Measurements from ENCODE around the gene CCT7. TPM values are rescaled to one million over a fixed set of nuclear protein-coding genes. Genes with fewer than 3 reads are reported as not detected.
A peak's percentile ranks its signal among the peaks of the same experiment; 100 is the strongest.
"Not testable (repeated sequence)": the region's sequence is repeated elsewhere in the genome, so short reads cannot be mapped to it uniquely, and the experiment has no call there.

CCT7 gene
- total RNA-seq, result 100 to 1,000 TPM; 187 to 188 TPM
- polyA plus RNA-seq, result 100 to 1,000 TPM; 239 to 400 TPM

DNA sequence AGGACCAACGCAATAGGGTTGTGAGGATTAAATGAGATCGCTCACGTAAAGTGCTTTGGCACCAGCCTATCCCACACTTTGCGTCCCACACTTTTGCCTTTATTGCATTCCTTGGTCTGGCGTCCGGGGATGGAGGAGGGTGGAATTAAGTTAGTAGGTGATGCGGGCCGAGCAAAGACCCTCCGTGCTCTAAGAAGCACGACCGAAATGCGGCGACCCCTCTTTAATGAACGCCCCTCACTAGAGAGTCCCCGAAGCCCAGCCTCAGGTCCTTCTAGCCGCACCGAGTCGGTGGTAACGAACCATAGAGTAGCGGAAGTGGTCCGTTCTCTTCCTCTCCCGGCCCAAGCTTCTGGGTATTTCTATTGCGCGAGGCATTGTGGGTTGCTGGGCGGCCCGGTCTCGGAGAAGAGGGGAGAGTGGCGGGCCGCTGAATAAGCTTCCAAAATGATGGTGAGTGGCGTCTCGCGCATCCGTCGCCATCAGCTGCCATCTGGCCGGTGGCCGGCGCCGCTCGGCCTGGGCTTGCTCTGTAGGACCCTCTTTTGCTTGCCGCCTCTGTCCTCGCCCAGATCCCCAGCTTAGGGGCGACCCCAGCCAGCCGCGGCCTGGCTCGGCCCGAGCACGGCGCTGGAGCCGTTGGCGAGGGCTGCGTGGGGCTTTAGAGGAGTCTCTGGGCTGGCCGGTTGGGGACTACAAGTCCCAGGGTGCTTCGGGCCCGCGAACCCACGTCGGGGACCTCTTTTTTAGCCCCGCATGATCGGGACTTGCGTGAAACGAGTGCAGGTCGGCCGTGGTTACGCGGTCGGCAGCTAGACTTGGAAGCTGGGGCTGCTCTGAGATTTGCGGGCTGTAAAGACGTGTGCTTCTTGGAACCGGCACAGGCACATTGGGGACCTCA, at the start of gene CCT7:
Gene CCT7, plus strand, starts transcription at position 377 of the 901 bp plus-strand sequence. Its CDS starts 71 bp downstream, at position 448.
- Mint-ChIP-seq H3K27me3 (no peaks in the 10 kb centered on the region), H3K4me3 (peak within 1 kb of the TSS; percentile 91 to 99 (median 98))

DNA sequence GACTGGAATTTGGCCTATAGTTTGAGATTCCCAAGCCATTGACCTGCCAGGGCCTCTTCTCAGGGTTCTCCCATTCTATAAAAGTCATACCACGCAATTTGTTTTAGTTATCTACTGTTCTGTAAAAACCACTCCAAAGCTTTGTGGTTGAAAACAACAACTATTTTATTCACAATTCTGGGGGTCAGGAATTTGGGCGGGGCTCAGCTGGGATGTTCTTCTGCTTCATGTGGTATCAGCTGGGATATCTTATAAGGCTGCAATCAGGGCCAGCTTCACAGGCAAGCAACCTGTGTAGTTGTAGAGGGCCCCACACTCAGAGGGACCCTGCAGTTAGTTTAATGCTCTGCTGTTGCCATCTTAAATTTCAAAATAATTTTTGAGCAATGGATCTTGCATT, 48.1 kb upstream of the CCT7 start:
- no peak for DNase-seq
- Mint-ChIP-seq H3K27ac (no peak overlapping the region), H3K27me3 (peaks cover 4 to 10% of the 10 kb centered on the region in 2 donors), H3K4me3 (no peak overlapping the region), H3K9me3 (peaks cover 0 to 9% (median 6%) of the 10 kb centered on the region in 8 donors), H3K4me1 (no peaks in the 10 kb centered on the region), H3K36me3 (no peaks in the 10 kb centered on the region)
- ChIA-PET POLR2A (ENCODE audit: partially characterized antibody) (no interaction called here), CTCF (ENCODE audit: partially characterized antibody) (interaction anchor here (0.8 to 3.4 kb wide), 3 partner anchors 8 to 27 kb away, joined by 3 to 28 read pairs (median 4); no protein-coding TSS in a partner anchor)
- no peak overlapping the region for H3K27ac ChIP-seq (ENCODE audit: low read depth, low read length)
- no peaks in the 10 kb centered on the region for H3K9me3 ChIP-seq (ENCODE audit: control insufficient read depth in 1 of 2, low read length in 2 of 2)
- no peaks in the 10 kb centered on the region for H3K4me1 ChIP-seq (ENCODE audit: insufficient read depth, low read length)
- no peaks in the 10 kb centered on the region for H3K27me3 ChIP-seq (ENCODE audit: insufficient read depth, low read length)
- intact Hi-C loops (cut with micrococcal nuclease), result no loop called here
- H3K36me3 ChIP-seq (ENCODE audit: insufficient read depth, low read length), result no peaks in the 10 kb centered on the region
- no peak overlapping the region for H3K4me3 ChIP-seq (ENCODE audit: low read length in 2 of 2)

More for the DNA sequence above, at the start of gene CCT7:
- H3K27ac ChIP-seq (ENCODE audit: low read depth, low read length), result peak within 1 kb of the TSS; percentile 91
- intact Hi-C loops (cut with micrococcal nuclease), result loop anchor here (1.0 to 10.0 kb wide), 9 partner anchors 20 to 1221 kb away; partner anchors contain the start of genes ALMS1, FBXO41, INO80B and SFXN5
- H3K4me3 ChIP-seq (ENCODE audit: low read length in 2 of 2), result peak within 1 kb of the TSS; percentile 86 to 99
- ChIA-PET POLR2A (ENCODE audit: partially characterized antibody) (interaction anchor here (0.6 to 4.9 kb wide), 25 partner anchors 9 to 1606 kb away, joined by 3 to 51 read pairs (median 10); partner anchors contain the start of genes ALMS1, EGR4, FBXO41 and SFXN5), CTCF (ENCODE audit: partially characterized antibody) (interaction anchor here (0.8 to 8.4 kb wide), 8 partner anchors 9 to 888 kb away, joined by 3 to 77 read pairs (median 6); partner anchors contain the start of genes ALMS1 and SMYD5)
- peaks cover 4% of the 10 kb centered on the region for H3K36me3 ChIP-seq (ENCODE audit: insufficient read depth, low read length)
- DNase-seq, result peak; percentile 89 to 93 (median 90)
- Mint-ChIP-seq H3K27ac (peak within 1 kb of the TSS; percentile 83 to 97 (median 91)), H3K36me3 (peaks cover under 1 to 41% of the 10 kb centered on the region in 2 donors), H3K4me1 (peaks cover 27 to 64% (median 39%) of the 10 kb centered on the region in 4 donors), H3K9me3 (no peaks in the 10 kb centered on the region)
- H3K9me3 ChIP-seq (ENCODE audit: control insufficient read depth in 1 of 2, low read length in 2 of 2), result no peaks in the 10 kb centered on the region
- peaks cover 38% of the 10 kb centered on the region for H3K4me1 ChIP-seq (ENCODE audit: insufficient read depth, low read length)
- no peaks in the 10 kb centered on the region for H3K27me3 ChIP-seq (ENCODE audit: insufficient read depth, low read length)

DNA sequence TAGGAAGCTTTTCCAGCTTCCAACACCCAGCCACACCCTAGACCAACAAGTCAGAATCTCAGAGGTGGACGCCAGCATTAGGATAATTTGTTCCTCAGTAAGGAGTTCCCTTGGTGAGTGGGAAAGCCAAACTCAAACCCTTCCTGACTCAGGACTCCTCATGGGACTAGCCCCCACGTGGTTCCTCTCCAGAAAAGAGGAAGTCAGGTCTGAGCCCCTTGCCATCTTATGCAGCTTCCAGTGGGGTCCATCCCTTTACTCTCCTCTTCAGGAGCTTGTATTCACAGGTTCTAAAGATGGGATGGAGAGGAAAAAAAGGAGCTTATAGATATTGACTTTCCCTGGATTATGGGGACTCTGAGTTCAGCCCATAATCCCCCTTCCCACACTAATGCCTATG, 46.6 kb upstream of the CCT7 start:
- Mint-ChIP-seq H3K4me3 (no peak overlapping the region), H3K4me1 (no peaks in the 10 kb centered on the region), H3K9me3 (peaks cover 0 to 9% (median 6%) of the 10 kb centered on the region in 8 donors), H3K27me3 (peaks cover 4 to 10% of the 10 kb centered on the region in 2 donors), H3K27ac (no peak overlapping the region), H3K36me3 (no peaks in the 10 kb centered on the region)
- no peaks in the 10 kb centered on the region for H3K9me3 ChIP-seq (ENCODE audit: control insufficient read depth in 1 of 2, low read length in 2 of 2)
- ChIA-PET CTCF (ENCODE audit: partially characterized antibody) (interaction anchor here (1.0 to 3.4 kb wide), 2 partner anchors 10 to 25 kb away, joined by 4 to 28 read pairs; no protein-coding TSS in a partner anchor), POLR2A (ENCODE audit: partially characterized antibody) (no interaction called here)
- no peak overlapping the region for H3K27ac ChIP-seq (ENCODE audit: low read depth, low read length)
- H3K36me3 ChIP-seq (ENCODE audit: insufficient read depth, low read length), result no peaks in the 10 kb centered on the region
- no peak for DNase-seq
- intact Hi-C loops (cut with micrococcal nuclease), result no loop called here
- H3K27me3 ChIP-seq (ENCODE audit: insufficient read depth, low read length), result no peaks in the 10 kb centered on the region
- no peaks in the 10 kb centered on the region for H3K4me1 ChIP-seq (ENCODE audit: insufficient read depth, low read length)
- no peak overlapping the region for H3K4me3 ChIP-seq (ENCODE audit: low read length in 2 of 2)

DNA sequence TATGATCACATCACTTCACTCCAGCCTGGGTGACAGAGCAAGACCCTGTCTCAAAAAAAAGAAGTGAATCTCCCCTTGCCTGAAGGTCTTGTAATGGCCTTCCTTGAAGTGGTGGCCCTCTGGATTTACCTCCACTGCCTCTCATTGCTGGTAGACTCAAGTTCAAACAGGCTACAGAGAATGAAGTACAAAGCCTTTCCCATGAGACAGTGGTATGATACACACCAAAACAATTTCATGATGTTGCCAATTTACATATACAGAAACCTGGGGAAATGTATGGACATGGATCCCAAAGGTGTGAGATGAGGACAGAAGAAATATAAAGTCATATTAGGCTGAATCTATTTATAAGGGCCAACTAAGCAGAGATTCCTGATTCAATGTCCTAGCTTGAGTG, 36.5 kb upstream of the CCT7 start:
- no peaks in the 10 kb centered on the region for H3K36me3 ChIP-seq (ENCODE audit: insufficient read depth, low read length)
- no peak overlapping the region for H3K27ac ChIP-seq (ENCODE audit: low read depth, low read length)
- H3K4me3 Mint-ChIP-seq, result no peak overlapping the region
- peaks cover 30% of the 10 kb centered on the region for H3K27me3 ChIP-seq (ENCODE audit: insufficient read depth, low read length)
- ChIA-PET CTCF (ENCODE audit: partially characterized antibody) (interaction anchor here (0.9 to 1.6 kb wide), 2 partner anchors 15 to 304 kb away, joined by 3 read pairs; no protein-coding TSS in a partner anchor), POLR2A (ENCODE audit: partially characterized antibody) (no interaction called here)
- H3K4me3 ChIP-seq (ENCODE audit: low read length in 2 of 2), result no peak overlapping the region
- peaks cover 18 to 27% of the 10 kb centered on the region in 2 donors for H3K27me3 Mint-ChIP-seq
- peaks cover 0 to 5% (median 0%) of the 10 kb centered on the region in 8 donors for H3K9me3 Mint-ChIP-seq
- peaks cover 2% of the 10 kb centered on the region for H3K4me1 ChIP-seq (ENCODE audit: insufficient read depth, low read length)
- H3K36me3 Mint-ChIP-seq, result no peaks in the 10 kb centered on the region
- no peaks in the 10 kb centered on the region for H3K9me3 ChIP-seq (ENCODE audit: control insufficient read depth in 1 of 2, low read length in 2 of 2)
- intact Hi-C loops (cut with micrococcal nuclease), result no loop called here
- H3K27ac Mint-ChIP-seq, result no peak overlapping the region
- DNase-seq, result no peak
- H3K4me1 Mint-ChIP-seq, result peaks cover 3 to 8% (median 5%) of the 10 kb centered on the region in 4 donors

DNA sequence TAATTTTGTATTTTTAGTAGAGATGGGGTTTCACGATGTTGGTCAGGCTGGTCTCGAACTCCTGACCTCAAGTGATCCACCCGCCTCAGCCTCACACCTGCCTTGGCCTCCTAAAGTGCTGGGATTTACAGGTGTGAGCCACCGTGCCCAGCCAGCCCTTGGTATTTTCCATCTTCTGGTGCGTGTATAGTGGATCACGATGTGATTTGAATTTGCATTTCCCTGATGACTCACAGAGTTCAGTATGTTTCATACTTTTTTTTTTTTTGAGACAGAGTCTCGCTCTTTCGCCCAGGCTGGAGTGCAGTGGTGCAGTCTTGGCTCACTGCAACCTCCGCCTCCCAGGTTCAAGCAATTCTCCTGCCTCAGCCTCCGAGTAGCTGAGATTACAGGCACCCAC, 33.8 kb upstream of the CCT7 start:
- H3K4me3 ChIP-seq (ENCODE audit: low read length in 2 of 2); H3K9me3 ChIP-seq (ENCODE audit: control insufficient read depth in 1 of 2, low read length in 2 of 2); POLR2A ChIA-PET (ENCODE audit: partially characterized antibody); H3K4me3 Mint-ChIP-seq; H3K27ac Mint-ChIP-seq; H3K27ac ChIP-seq (ENCODE audit: low read depth, low read length); H3K9me3 Mint-ChIP-seq; H3K36me3 Mint-ChIP-seq; H3K36me3 ChIP-seq (ENCODE audit: insufficient read depth, low read length); DNase-seq; intact Hi-C loops (cut with micrococcal nuclease): not testable (repeated sequence)
- CTCF ChIA-PET (ENCODE audit: partially characterized antibody), result interaction anchor here (0.7 to 1.2 kb wide), 2 partner anchors 12 to 24 kb away, joined by 3 to 4 read pairs; no protein-coding TSS in a partner anchor
- H3K4me1 Mint-ChIP-seq, result peaks cover 5 to 11% (median 8%) of the 10 kb centered on the region in 4 donors
- H3K27me3 ChIP-seq (ENCODE audit: insufficient read depth, low read length), result peaks cover 34% of the 10 kb centered on the region
- peaks cover 31 to 39% of the 10 kb centered on the region in 2 donors for H3K27me3 Mint-ChIP-seq
- H3K4me1 ChIP-seq (ENCODE audit: insufficient read depth, low read length), result peaks cover 10% of the 10 kb centered on the region

DNA sequence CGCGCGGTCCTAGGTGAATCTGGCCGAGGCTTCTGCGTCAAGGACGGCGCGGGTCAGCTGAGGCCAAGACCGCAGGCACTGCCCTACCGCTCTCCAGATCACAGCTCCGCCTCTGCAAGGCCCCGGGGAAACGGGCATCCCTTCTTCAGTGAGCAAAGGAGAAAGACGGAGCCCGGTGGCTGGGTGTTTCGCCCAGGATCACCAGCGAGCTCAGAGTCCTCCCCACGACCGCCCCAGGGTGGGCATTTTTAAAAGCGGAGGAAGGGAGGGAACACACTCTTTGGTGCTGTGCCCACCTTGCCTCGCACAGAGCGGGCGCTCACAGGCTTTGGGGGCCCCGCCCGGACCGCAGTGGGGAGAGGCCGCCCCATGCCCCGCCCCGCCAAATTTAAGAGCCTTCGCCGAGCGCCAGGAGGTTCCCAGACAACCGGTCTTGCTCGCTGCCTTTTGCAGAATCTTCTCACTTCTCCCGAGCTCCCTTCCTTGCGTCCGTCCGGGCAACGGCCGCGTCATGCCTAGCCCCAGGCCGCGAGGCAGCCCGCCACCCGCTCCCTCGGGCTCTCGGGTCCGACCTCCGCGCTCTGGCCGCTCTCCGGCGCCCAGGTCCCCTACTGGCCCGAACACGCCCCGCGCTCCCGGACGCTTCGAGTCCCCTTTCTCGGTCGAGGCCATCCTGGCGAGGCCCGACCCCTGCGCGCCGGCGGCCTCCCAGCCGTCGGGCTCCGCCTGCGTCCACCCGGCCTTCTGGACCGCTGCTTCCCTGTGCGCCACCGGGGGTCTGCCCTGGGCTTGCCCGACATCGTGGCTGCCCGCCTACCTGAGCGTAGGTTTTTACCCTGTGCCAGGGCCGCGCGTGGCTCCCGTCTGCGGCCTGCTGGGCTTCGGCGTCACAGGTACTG, 31.7 kb upstream of the CCT7 start, which contains the start of gene NOTO:
Gene NOTO, plus strand, starts transcription at position 419 of the 899 bp plus-strand sequence. Its CDS starts 93 bp downstream, at position 512.
- peak in 1 of 5 donors; percentile 13 for DNase-seq
- peaks cover 29% of the 10 kb centered on the region for H3K27me3 ChIP-seq (ENCODE audit: insufficient read depth, low read length)
- Mint-ChIP-seq H3K27ac (peak within 1 kb of the TSS in 1 of 7 donors; percentile 13), H3K9me3 (peaks cover 0 to 5% (median 0%) of the 10 kb centered on the region in 8 donors), H3K4me3 (peak within 1 kb of the TSS in 7 of 8 donors; percentile 54 to 75 (median 70)), H3K36me3 (no peaks in the 10 kb centered on the region), H3K27me3 (peaks cover 38 to 44% of the 10 kb centered on the region in 2 donors), H3K4me1 (peaks cover 5 to 11% (median 8%) of the 10 kb centered on the region in 4 donors)
- POLR2A ChIA-PET (ENCODE audit: partially characterized antibody), result no interaction called here
- H3K4me1 ChIP-seq (ENCODE audit: insufficient read depth, low read length), result peaks cover 10% of the 10 kb centered on the region
- CTCF ChIA-PET (ENCODE audit: partially characterized antibody), result interaction anchor here (1.1 to 2.1 kb wide), 2 partner anchors 10 to 11 kb away, joined by 4 to 10 read pairs; no protein-coding TSS in a partner anchor
- H3K36me3 ChIP-seq (ENCODE audit: insufficient read depth, low read length), result no peaks in the 10 kb centered on the region
- no peak within 1 kb of the TSS for H3K27ac ChIP-seq (ENCODE audit: low read depth, low read length)
- no peaks in the 10 kb centered on the region for H3K9me3 ChIP-seq (ENCODE audit: control insufficient read depth in 1 of 2, low read length in 2 of 2)
- intact Hi-C loops (cut with micrococcal nuclease), result no loop called here
- no peak within 1 kb of the TSS for H3K4me3 ChIP-seq (ENCODE audit: low read length in 2 of 2)

Measured in CD4-positive, alpha-beta memory T cell (primary cell).